HG03575 (cell line): ENCODE data around the gene DAW1.
A peak's percentile ranks its signal among the peaks of the same experiment; 100 is the strongest.
"Not testable (repeated sequence)": the region's sequence is repeated elsewhere in the genome, so short reads cannot be mapped to it uniquely, and the experiment has no call there.

Experiments used
- ATAC-seq: cut with Tn5 transposase; IDR thresholded peaks from one replicate; pipeline ENCODE4 v1.9.1; 2021; ENCODE audit not compliant: unreplicated experiment, insufficient number of reproducible peaks, low FRiP score; ENCODE audit errors: extremely low read depth

The DAW1 gene

GRCh38 chr2:227871375-227871791, at the start of gene DAW1:
TSS of gene DAW1 (plus strand) at chr2:227871631. CDS start at chr2:227871690, 59 bp downstream.
- ATAC-seq, result no peak

GRCh38 chr2:227822416-227823003, 48.9 kb upstream of the DAW1 start:
- no peak for ATAC-seq

GRCh38 chr2:227823922-227824321, 47.5 kb upstream of the DAW1 start:
- no peak for ATAC-seq

GRCh38 chr2:227824711-227825110, 46.7 kb upstream of the DAW1 start:
- ATAC-seq, result no peak

- ATAC-seq, result no peak
Measured at GRCh38 chr2:227826019-227826521, 45.4 kb upstream of the DAW1 start.

- no peak for ATAC-seq
Measured at GRCh38 chr2:227826563-227826962, 44.9 kb upstream of the DAW1 start.

- ATAC-seq, result no peak
Measured at GRCh38 chr2:227827143-227827542, 44.3 kb upstream of the DAW1 start.

GRCh38 chr2:227828477-227828912, 42.9 kb upstream of the DAW1 start:
- ATAC-seq, result no peak

- ATAC-seq, result no peak
Measured at GRCh38 chr2:227829337-227829736, 42.1 kb upstream of the DAW1 start.

- ATAC-seq, result no peak
Measured at GRCh38 chr2:227834423-227834822, 37.0 kb upstream of the DAW1 start.

- ATAC-seq, result no peak
Measured at GRCh38 chr2:227834916-227835650, 36.3 kb upstream of the DAW1 start.

GRCh38 chr2:227839339-227840129, 31.9 kb upstream of the DAW1 start:
- ATAC-seq, result not testable (repeated sequence)

- no peak for ATAC-seq
Measured at GRCh38 chr2:227846831-227847230, 24.6 kb upstream of the DAW1 start.

- ATAC-seq, result no peak
Measured at GRCh38 chr2:227848146-227848545, 23.3 kb upstream of the DAW1 start.

- peak; percentile 70 for ATAC-seq
Measured at GRCh38 chr2:227848586-227848985, 22.8 kb upstream of the DAW1 start.

GRCh38 chr2:227849906-227850305, 21.5 kb upstream of the DAW1 start:
- ATAC-seq, result no peak

- ATAC-seq, result no peak
Measured at GRCh38 chr2:227853204-227853629, 18.2 kb upstream of the DAW1 start.

GRCh38 chr2:227853765-227854271, 17.6 kb upstream of the DAW1 start:
- no peak for ATAC-seq

- ATAC-seq, result no peak
Measured at GRCh38 chr2:227855440-227855839, 16.0 kb upstream of the DAW1 start.
